ENCODE results near the gene LRRC26. TPM values are rescaled to one million over a fixed set of nuclear protein-coding genes. Genes with fewer than 3 reads are reported as not detected.
A peak's percentile ranks its signal among the peaks of the same experiment; 100 is the strongest.

LRRC26 gene
- total and polyA plus RNA-seq, 2 of the 13 experiments (the other 11 are each of a cell fraction or from before 2014, with no cell fraction given), result not detected

DNA sequence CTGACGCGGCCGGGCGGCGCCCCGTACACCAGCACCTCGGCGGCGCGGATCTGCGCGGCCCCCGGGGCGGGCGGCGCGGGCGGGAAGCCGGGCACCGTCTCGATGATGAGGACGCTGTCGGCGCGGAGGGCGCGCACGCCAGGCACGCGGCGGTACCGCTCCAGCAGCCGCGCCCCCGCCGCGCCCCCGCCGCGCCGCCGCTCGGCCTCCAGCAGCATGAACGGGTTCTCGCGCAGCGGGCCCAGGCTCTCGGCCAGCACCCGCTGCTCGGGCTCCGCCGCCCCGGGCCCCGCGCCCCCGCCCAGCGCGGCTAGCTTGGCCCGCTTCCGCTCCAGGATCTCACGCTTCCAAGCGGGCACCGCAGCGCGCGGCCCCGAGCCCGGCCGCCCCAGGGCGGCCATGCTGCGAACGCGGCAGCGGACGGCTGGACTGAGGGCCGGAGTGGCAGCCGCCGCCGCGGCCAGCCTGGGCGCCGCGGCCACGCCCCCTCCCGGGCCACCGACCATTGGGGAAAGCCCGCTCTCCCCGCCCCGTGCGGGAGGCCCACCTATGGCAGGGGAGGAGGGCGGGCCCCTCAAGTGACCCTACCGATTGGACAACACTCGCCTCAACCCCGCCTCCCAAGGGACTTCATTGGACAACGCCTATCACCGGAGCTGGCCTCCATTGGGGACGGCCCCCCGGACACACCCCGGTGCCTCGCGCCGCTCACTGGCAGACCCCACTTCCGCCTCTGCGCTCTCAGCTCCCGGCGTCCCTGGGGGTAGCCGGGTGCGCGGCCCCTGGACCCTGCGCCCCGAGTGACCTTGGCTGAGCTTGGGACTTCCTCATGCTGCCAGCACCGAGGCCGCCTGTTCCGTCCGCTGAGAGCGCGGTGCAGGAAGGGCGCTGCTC lies 30.7 kb upstream of the LRRC26 start, which contains the start of gene TPRN (continued):
- TF ChIP-seq, protein P1, sequence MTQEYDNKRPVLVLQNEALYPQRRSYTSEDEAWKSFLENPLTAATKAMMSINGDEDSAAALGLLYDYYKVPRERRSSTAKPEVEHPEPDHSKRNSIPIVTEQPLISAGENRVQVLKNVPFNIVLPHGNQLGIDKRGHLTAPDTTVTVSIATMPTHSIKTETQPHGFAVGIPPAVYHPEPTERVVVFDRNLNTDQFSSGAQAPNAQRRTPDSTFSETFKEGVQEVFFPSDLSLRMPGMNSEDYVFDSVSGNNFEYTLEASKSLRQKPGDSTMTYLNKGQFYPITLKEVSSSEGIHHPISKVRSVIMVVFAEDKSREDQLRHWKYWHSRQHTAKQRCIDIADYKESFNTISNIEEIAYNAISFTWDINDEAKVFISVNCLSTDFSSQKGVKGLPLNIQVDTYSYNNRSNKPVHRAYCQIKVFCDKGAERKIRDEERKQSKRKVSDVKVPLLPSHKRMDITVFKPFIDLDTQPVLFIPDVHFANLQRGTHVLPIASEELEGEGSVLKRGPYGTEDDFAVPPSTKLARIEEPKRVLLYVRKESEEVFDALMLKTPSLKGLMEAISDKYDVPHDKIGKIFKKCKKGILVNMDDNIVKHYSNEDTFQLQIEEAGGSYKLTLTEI (CRISPR knock-in tag; conservative IDR thresholded peaks at IDR 0.05), result no peak
- TF ChIP-seq ZNF460 (CRISPR knock-in tag; IDR thresholded peaks at IDR 0.05; ENCODE audit: borderline replicate concordance) (no peak), HMGA1 (CRISPR knock-in tag; conservative IDR thresholded peaks at IDR 0.05) (no peak), CAMTA2 (CRISPR knock-in tag; IDR thresholded peaks at IDR 0.05; ENCODE audit: borderline replicate concordance) (no peak), ZFP36L2 (CRISPR knock-in tag; IDR thresholded peaks at IDR 0.05) (no peak), CCDC6 (CRISPR knock-in tag; IDR thresholded peaks at IDR 0.05) (0 out of 2 replicates have a peak, but pooled peaks have one; percentile 47), HOXD1 (CRISPR knock-in tag; IDR thresholded peaks at IDR 0.05) (no peak), FOXO1 (CRISPR knock-in tag; IDR thresholded peaks at IDR 0.05) (peak; percentile 50; the same call in 1 of the 2 replicates), CHCHD3 (CRISPR knock-in tag; IDR thresholded peaks at IDR 0.05) (no peak), RXRB (CRISPR knock-in tag; IDR thresholded peaks at IDR 0.05; ENCODE audit: borderline replicate concordance) (peak; percentile 87), ZNF256 (CRISPR knock-in tag; conservative IDR thresholded peaks at IDR 0.05) (no peak), ZNF446 (CRISPR knock-in tag; IDR thresholded peaks at IDR 0.05) (no peak), SKI (IDR thresholded peaks at IDR 0.05; ENCODE audit: partially characterized antibody) (peak; percentile 38)
- TF ChIP-seq, protein P2, sequence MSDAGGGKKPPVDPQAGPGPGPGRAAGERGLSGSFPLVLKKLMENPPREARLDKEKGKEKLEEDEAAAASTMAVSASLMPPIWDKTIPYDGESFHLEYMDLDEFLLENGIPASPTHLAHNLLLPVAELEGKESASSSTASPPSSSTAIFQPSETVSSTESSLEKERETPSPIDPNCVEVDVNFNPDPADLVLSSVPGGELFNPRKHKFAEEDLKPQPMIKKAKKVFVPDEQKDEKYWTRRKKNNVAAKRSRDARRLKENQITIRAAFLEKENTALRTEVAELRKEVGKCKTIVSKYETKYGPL (CRISPR knock-in tag; IDR thresholded peaks at IDR 0.05), result 0 out of 2 replicates have a peak, but pooled peaks have one; percentile 23
- TF ChIP-seq, protein P3, sequence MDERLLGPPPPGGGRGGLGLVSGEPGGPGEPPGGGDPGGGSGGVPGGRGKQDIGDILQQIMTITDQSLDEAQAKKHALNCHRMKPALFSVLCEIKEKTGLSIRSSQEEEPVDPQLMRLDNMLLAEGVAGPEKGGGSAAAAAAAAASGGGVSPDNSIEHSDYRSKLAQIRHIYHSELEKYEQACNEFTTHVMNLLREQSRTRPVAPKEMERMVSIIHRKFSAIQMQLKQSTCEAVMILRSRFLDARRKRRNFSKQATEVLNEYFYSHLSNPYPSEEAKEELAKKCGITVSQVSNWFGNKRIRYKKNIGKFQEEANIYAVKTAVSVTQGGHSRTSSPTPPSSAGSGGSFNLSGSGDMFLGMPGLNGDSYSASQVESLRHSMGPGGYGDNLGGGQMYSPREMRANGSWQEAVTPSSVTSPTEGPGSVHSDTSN (CRISPR knock-in tag; IDR thresholded peaks at IDR 0.05), result 0 out of 2 replicates have a peak, but pooled peaks have one; percentile 38
- TF ChIP-seq, protein P4, sequence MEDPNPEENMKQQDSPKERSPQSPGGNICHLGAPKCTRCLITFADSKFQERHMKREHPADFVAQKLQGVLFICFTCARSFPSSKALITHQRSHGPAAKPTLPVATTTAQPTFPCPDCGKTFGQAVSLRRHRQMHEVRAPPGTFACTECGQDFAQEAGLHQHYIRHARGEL (CRISPR knock-in tag; IDR thresholded peaks at IDR 0.05), result no peak
- TF ChIP-seq, protein P5, sequence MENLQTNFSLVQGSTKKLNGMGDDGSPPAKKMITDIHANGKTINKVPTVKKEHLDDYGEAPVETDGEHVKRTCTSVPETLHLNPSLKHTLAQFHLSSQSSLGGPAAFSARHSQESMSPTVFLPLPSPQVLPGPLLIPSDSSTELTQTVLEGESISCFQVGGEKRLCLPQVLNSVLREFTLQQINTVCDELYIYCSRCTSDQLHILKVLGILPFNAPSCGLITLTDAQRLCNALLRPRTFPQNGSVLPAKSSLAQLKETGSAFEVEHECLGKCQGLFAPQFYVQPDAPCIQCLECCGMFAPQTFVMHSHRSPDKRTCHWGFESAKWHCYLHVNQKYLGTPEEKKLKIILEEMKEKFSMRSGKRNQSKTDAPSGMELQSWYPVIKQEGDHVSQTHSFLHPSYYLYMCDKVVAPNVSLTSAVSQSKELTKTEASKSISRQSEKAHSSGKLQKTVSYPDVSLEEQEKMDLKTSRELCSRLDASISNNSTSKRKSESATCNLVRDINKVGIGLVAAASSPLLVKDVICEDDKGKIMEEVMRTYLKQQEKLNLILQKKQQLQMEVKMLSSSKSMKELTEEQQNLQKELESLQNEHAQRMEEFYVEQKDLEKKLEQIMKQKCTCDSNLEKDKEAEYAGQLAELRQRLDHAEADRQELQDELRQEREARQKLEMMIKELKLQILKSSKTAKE (CRISPR knock-in tag; IDR thresholded peaks at IDR 0.05; ENCODE audit: borderline replicate concordance), result peak; percentile 75; the same call in 1 of the 2 replicates
- TF ChIP-seq, protein P6, sequence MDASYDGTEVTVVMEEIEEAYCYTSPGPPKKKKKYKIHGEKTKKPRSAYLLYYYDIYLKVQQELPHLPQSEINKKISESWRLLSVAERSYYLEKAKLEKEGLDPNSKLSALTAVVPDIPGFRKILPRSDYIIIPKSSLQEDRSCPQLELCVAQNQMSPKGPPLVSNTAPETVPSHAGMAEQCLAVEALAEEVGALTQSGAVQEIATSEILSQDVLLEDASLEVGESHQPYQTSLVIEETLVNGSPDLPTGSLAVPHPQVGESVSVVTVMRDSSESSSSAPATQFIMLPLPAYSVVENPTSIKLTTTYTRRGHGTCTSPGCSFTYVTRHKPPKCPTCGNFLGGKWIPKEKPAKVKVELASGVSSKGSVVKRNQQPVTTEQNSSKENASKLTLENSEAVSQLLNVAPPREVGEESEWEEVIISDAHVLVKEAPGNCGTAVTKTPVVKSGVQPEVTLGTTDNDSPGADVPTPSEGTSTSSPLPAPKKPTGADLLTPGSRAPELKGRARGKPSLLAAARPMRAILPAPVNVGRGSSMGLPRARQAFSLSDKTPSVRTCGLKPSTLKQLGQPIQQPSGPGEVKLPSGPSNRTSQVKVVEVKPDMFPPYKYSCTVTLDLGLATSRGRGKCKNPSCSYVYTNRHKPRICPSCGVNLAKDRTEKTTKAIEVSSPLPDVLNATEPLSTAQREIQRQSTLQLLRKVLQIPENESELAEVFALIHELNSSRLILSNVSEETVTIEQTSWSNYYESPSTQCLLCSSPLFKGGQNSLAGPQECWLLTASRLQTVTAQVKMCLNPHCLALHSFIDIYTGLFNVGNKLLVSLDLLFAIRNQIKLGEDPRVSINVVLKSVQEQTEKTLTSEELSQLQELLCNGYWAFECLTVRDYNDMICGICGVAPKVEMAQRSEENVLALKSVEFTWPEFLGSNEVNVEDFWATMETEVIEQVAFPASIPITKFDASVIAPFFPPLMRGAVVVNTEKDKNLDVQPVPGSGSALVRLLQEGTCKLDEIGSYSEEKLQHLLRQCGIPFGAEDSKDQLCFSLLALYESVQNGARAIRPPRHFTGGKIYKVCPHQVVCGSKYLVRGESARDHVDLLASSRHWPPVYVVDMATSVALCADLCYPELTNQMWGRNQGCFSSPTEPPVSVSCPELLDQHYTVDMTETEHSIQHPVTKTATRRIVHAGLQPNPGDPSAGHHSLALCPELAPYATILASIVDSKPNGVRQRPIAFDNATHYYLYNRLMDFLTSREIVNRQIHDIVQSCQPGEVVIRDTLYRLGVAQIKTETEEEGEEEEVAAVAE (CRISPR knock-in tag; IDR thresholded peaks at IDR 0.05; ENCODE audit: borderline replicate concordance), result peak; percentile 88; the same call in 1 of the 2 replicates

Measured in HepG2 (cell line).